GM21360 (cell line): Measurements from ENCODE around the gene CASZ1.

Experiments used
- ATAC-seq: cut with Tn5 transposase; IDR thresholded peaks from one replicate; pipeline ENCODE4 v1.9.1; 2021; ENCODE audit warnings: mild to moderate bottlenecking, moderate library complexity; ENCODE audit not compliant: unreplicated experiment

The CASZ1 gene

GRCh38 chr1:10796029-10796944 lies at the start of gene CASZ1:
Gene CASZ1, minus strand, starts transcription at chr1:10796646. Its CDS starts 102,757 bp downstream, at chr1:10693889.
- ATAC-seq: no peak

GRCh38 chr1:10843697-10844096 lies 47.3 kb upstream of the CASZ1 start:
- ATAC-seq: no peak

GRCh38 chr1:10841118-10841517 lies 44.7 kb upstream of the CASZ1 start:
- ATAC-seq: no peak

- no peak for ATAC-seq
Measured at GRCh38 chr1:10839188-10839770, 42.8 kb upstream of the CASZ1 start.

DNA sequence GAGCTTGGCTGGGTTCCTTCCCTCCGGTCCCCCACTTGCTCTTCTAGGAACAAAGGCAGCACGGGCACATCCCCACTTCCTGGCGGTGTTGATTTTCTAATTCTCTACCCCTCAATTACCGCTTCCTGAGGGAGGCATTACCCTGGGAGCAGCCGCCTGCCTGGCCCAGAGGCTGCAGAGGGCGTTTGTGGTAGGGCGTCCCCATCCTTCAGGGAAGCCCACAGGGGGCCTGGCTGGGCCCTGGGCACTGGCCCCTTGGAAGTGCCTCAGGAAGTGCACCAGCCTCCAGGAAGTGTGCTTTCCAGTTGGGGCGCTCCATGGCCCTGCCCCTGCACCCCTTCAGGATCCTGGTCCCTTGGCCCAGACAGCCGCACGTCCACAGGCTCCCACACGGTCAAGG lies 42.1 kb upstream of the CASZ1 start:
- ATAC-seq: no peak

DNA sequence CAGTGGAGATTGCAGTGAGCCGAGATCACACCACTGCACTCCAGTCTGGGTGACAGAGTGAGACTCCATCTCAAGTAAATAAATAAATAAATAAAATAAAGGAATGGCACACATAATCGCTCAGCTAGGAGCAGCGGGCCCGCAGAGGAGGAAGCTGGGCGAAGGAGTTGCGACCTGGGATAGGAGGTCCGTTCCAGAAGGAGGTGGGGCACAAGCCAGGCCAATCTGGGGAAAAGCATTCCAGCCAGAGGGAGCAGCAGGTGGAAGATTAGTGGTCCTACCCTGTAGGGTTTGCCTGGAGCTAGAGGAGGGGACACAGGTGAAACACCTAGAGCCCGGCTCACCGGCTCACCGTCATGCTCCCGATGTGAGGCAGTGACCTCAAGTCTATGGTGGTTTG lies 40.3 kb upstream of the CASZ1 start:
- ATAC-seq: no peak

- no peak for ATAC-seq
Measured at GRCh38 chr1:10835822-10836421, 39.5 kb upstream of the CASZ1 start.

GRCh38 chr1:10835421-10835820 lies 39.0 kb upstream of the CASZ1 start:
- ATAC-seq: no peak

- ATAC-seq: no peak
Measured at GRCh38 chr1:10834770-10835412, 38.4 kb upstream of the CASZ1 start.

DNA sequence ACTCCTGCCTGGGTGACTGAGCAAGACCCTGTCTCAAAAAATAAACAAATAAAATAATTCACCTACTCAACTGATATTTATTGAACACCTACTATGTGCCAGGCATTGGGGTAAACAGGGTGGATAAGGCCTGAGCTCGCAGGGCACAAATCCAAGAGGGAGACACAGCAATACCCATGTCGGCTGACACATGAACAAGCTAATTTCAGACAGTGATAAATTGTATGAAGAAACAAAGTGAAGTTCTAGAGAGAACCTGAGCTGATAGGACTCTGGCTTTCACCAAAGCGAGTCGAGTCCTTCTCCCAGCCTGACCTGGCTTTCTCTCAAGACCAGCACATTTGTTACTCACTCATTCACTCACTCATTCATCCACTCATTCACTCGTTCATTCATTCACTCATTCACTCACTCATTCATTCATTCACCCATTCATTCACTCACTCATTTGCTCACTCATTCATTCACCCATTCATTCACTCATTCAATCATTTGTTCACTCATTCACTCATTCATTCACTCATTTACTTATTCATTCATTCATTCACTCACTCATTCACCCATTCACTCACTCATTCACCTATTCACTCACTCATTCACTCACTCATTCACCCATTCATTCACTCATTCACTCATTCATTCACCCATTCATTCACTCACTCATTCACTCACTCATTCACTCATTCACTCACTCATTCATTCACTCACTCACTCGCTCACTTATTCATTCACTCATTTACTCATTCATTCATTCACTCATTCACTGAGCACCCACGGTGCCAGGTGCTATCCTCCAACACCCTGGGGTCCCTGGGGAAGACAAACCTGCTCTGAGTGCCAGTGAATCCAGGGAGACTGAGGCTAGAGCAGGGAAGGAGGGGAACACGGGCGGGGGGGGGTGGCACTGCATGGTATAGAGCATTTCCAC lies 37.4 kb upstream of the CASZ1 start:
- ATAC-seq: no peak

DNA sequence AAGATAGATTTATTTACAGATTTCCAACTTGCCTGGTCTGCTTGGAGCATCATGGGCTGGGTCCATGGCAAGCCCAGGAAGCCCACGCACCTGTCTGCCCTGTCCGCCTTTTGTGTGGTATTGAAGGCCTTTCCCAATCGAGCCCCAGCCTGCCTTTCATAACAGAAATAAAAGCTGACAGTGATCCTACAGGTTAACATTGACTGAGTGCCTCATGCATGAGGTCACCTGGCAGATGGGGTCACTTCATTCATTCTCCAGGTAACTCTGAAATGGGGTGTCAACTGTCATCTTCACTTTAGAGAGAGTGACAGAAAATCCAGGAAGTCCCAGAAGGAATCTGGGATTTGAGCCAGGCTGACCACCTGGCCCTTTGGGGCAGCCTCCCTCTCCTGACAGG lies 36.3 kb upstream of the CASZ1 start:
- ATAC-seq: no peak

DNA sequence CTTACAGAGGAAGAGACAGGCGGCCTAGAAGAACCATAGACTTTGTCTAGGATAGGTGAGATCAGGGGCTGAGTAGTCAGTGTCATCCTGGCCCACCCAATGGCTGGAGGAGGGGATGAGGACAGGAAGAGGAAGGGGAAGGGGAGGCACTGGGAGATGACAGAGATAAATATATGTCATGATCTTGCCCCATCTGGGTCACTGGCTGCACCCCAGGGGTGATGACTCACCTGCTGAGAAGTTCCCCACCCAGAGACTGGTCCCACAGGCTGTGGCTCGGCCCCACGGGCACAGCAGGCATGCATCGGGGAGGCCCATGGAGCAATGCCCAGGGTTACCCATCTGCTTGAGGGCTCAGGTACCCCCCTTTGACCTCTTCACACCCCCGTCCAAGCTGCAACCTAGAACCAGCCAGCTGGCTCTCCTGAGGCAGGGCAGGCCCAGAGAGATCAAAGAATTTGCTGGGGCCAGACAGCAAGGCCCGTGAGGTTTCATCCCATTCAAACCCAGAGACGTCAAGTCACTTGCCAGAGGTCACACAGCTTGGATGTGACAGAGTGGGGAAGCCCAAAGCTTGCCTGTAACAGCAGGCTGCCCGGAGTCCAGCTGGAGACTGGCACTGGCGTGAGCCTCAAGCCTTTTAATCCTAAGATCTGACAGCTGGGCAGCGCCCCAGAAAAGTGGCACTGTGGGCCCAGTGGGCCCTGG lies 34.7 kb upstream of the CASZ1 start:
- ATAC-seq: no peak

DNA sequence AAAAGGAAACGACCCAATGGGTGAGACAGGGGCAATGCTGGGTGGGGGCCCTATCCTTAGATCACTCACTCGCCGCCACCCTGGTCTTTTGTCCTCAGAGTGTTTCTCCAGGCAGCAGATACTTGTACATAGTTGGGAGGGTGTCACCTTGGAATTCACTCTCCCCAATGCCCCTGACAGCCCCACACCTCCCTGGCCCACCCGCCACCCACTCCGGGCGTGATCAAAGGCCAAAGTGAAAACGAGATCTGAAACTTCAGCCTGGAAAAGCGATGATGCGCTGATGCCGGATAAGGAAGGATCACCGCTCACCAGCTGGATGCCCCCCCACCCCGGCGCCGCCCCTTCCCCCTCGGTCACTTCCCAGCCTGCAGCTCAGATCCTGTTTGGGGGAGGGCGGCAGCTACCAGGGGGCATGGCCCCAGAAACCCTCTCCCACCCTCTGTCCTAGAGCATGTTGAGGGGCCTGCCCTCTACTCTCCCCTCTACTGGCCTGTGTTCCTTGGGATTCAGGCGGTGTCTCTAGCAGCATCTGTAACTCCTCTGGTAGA lies 33.6 kb upstream of the CASZ1 start:
- ATAC-seq: no peak

- no peak for ATAC-seq
Measured at GRCh38 chr1:10829067-10829818, 32.8 kb upstream of the CASZ1 start.

DNA sequence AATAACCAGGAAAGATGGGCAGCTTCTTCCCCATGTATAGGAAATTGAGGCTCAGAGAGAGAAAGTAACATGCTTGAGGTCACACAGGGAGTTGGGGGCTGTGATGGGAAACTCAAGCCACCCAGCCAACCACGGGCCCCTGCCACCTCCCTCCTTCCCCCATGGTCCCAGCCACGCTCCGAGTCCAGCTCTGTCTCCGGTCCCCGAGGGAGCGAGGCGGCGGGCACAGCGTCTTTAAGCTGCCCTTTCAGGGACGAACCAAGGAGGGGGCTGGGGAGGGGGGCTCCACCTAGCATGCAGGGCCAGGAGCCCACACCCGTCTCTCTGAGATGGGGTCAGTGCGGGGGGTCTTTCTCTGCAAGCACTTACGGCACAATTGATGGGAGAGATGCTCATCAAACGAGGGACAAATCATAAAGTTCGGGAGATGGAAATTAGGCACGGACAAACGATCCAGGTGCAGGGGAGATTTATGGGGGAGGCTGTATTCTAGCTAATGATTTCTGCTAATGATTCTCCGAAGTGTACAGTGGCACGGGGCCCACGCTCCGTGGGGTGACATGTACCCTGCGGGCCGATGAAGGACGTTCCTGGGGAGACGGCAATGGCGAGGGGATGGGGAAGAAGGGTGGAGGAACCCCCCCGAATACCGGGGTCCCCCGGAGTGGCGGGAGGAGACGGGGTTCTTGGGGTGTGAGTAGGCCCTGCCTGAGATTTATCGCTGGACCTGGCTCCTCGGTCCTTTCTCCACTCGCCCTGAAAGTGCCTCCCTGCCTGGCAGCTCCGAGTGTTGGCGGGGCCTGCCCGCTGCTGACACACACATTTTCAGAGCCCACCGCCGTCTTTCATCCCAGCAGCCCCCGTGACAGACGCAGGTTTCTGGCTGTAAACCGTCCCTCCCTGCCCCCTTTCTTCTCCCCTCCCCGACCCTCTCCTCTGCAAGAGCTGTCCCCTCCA lies 31.2 kb upstream of the CASZ1 start:
- ATAC-seq: no peak

DNA sequence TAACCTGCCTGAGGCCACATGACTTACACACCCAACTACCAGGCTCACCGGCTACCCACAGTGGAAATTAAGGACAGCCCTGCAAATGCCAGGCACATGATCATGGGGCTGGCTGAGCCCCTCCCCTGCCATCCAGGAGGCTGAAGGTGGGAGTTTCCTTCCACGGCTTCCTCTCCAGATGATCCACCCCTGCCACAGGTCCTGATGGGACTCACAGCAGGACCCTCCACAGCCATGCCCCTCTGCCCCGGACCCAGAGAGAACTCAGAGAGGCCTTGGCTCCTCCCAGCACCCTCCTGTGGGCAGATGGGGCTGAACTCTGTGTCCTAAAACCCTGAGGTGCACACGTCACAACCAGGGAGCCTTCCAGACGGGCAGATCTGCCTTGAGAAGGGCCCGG lies 29.1 kb upstream of the CASZ1 start:
- ATAC-seq: no peak

DNA sequence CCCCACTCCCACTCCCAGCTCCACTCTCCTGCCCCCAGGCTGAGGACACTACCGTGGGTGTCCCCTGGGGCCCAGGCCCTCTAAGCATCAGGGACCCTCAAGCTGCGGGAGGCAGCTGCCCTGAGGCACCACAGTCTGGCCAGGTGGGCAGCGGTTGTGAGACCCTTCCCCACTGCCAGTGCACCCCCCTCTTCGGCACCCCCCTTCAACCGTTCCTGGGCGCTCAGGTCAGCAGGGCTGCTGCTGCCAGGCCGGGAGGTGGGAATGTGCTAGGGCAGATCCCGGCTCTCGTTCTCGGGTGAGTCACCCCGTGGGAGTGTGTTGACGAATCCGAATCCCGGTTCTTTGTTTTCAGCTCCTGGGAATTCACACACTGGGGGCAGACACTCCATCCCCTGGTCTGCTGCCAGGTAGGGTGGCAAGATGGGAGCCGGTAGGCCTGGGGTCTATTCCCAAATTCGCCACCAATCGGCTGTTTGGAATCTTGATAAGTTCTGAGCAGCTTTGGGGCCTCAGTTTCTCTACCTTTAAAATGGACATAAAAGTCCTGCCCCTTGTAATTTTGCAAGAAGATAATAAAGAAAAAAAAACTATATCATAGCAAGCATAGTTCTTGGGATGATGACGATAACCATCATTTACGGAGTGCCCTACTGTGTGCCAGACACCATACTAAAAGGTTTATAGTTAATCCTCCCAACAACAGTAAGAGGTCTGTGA lies 28.5 kb upstream of the CASZ1 start:
- no peak for ATAC-seq
